ENCODE results near the gene HMX3. TPM values are rescaled to one million over a fixed set of nuclear protein-coding genes. Genes with fewer than 3 reads are reported as not detected.
A peak's percentile ranks its signal among the peaks of the same experiment; 100 is the strongest.

Gene HMX3
- polyA plus RNA-seq: not detected in 2 replicates
- polyA minus RNA-seq: not detected in 2 replicates

- Histone ChIP-seq H4K20me1 (ENCODE audit: insufficient read depth) (no peaks in the 10 kb centered on the region), H3K9me2 (ENCODE audit: insufficient read depth, low read length) (no peaks in the 10 kb centered on the region), H3K9ac (ENCODE audit: low read length) (no peak within 1 kb of the TSS), H3K4me3 (ENCODE audit: low read length) (peak within 1 kb of the TSS; percentile 50), H3K27me3 (ENCODE audit: insufficient read depth, low read depth, low read length) (peaks cover 100% of the 10 kb centered on the region), H2AFZ (ENCODE audit: low read depth, low read length) (no peak within 1 kb of the TSS), H3F3A (ENCODE audit: insufficient read depth, low read length, poor library complexity, severe bottlenecking) (no peaks in the 10 kb centered on the region), H3K27ac (ENCODE audit: low read length) (no peak within 1 kb of the TSS), H3K79me2 (replicated peaks; ENCODE audit: insufficient read depth, low read length) (no peaks in the 10 kb centered on the region), H3K36me3 (ENCODE audit: insufficient read depth, low read length) (no peaks in the 10 kb centered on the region), H3K9me3 (ENCODE audit: low read length) (no peaks in the 10 kb centered on the region), H3K4me2 (ENCODE audit: low read length) (no peak within 1 kb of the TSS)
- peak; percentile 36 for TF ChIP-seq POLR2AphosphoS5 (IDR thresholded peaks at IDR 0.05)
- TF ChIP-seq EZH2 (IDR thresholded peaks at IDR 0.05; ENCODE audit: borderline replicate concordance, insufficient read depth, low read length, poor library complexity, severe bottlenecking): no peak
Observed at GRCh38 chr10:123135415-123136141, at the start of gene HMX3. TSS of gene HMX3 (plus strand) at chr10:123135970. CDS start at chr10:123136051, 81 bp downstream.

DNA sequence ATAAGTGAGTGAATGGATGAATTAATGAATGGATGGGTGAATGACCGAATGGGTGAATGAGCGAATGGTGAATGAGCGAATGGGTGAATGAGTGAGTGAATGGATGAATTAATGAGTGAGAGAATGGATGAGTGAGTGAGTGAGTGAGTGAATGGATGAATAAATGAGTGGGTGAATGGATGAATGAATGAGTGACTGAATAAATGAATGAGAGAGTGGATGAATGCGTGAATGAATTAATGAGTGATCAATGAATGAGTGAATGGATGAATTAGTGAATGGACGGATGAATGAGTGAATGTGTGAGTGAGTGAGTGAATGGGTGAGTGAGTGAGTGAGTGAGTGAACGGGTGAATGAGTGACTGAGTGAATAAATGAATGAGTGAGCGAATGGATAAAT lies 49.5 kb upstream of the HMX3 start:
- H3K9me2 ChIP-seq (ENCODE audit: insufficient read depth, low read length): no peaks in the 10 kb centered on the region
- no peaks in the 10 kb centered on the region for H3F3A ChIP-seq (ENCODE audit: insufficient read depth, low read length, poor library complexity, severe bottlenecking)
- no peak overlapping the region for H3K4me3 ChIP-seq (ENCODE audit: low read length)
- no peaks in the 10 kb centered on the region for H3K36me3 ChIP-seq (ENCODE audit: insufficient read depth, low read length)
- no peak overlapping the region for H3K4me2 ChIP-seq (ENCODE audit: low read length)
- H3K79me2 ChIP-seq (replicated peaks; ENCODE audit: insufficient read depth, low read length): no peaks in the 10 kb centered on the region
- no peaks in the 10 kb centered on the region for H4K20me1 ChIP-seq (ENCODE audit: insufficient read depth)
- H2AFZ ChIP-seq (ENCODE audit: low read depth, low read length): no peak overlapping the region
- no peaks in the 10 kb centered on the region for H3K9me3 ChIP-seq (ENCODE audit: low read length)
- TF ChIP-seq EP300 (conservative IDR thresholded peaks at IDR 0.05; ENCODE audit: poor library complexity, severe bottlenecking) (no peak), TAF1 (IDR thresholded peaks at IDR 0.05; ENCODE audit: low read depth) (no peak), SMC3 (conservative IDR thresholded peaks at IDR 0.05; ENCODE audit: poor library complexity) (no peak), RAD21 (conservative IDR thresholded peaks at IDR 0.05) (no peak), POLR2AphosphoS5 (IDR thresholded peaks at IDR 0.05) (no peak), MXI1 (conservative IDR thresholded peaks at IDR 0.05; ENCODE audit: poor library complexity, severe bottlenecking) (no peak), EZH2 (IDR thresholded peaks at IDR 0.05; ENCODE audit: borderline replicate concordance, insufficient read depth, low read length, poor library complexity, severe bottlenecking) (no peak)
- TF ChIP-seq, protein P1, sequence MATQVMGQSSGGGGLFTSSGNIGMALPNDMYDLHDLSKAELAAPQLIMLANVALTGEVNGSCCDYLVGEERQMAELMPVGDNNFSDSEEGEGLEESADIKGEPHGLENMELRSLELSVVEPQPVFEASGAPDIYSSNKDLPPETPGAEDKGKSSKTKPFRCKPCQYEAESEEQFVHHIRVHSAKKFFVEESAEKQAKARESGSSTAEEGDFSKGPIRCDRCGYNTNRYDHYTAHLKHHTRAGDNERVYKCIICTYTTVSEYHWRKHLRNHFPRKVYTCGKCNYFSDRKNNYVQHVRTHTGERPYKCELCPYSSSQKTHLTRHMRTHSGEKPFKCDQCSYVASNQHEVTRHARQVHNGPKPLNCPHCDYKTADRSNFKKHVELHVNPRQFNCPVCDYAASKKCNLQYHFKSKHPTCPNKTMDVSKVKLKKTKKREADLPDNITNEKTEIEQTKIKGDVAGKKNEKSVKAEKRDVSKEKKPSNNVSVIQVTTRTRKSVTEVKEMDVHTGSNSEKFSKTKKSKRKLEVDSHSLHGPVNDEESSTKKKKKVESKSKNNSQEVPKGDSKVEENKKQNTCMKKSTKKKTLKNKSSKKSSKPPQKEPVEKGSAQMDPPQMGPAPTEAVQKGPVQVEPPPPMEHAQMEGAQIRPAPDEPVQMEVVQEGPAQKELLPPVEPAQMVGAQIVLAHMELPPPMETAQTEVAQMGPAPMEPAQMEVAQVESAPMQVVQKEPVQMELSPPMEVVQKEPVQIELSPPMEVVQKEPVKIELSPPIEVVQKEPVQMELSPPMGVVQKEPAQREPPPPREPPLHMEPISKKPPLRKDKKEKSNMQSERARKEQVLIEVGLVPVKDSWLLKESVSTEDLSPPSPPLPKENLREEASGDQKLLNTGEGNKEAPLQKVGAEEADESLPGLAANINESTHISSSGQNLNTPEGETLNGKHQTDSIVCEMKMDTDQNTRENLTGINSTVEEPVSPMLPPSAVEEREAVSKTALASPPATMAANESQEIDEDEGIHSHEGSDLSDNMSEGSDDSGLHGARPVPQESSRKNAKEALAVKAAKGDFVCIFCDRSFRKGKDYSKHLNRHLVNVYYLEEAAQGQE (IDR thresholded peaks at IDR 0.05; ENCODE audit: borderline replicate concordance): no peak
- TF ChIP-seq, protein P2, sequence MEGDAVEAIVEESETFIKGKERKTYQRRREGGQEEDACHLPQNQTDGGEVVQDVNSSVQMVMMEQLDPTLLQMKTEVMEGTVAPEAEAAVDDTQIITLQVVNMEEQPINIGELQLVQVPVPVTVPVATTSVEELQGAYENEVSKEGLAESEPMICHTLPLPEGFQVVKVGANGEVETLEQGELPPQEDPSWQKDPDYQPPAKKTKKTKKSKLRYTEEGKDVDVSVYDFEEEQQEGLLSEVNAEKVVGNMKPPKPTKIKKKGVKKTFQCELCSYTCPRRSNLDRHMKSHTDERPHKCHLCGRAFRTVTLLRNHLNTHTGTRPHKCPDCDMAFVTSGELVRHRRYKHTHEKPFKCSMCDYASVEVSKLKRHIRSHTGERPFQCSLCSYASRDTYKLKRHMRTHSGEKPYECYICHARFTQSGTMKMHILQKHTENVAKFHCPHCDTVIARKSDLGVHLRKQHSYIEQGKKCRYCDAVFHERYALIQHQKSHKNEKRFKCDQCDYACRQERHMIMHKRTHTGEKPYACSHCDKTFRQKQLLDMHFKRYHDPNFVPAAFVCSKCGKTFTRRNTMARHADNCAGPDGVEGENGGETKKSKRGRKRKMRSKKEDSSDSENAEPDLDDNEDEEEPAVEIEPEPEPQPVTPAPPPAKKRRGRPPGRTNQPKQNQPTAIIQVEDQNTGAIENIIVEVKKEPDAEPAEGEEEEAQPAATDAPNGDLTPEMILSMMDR (IDR thresholded peaks at IDR 0.05; ENCODE audit: poor library complexity, severe bottlenecking): no peak
- peaks cover 3% of the 10 kb centered on the region for H3K27me3 ChIP-seq (ENCODE audit: insufficient read depth, low read depth, low read length)
- H3K9ac ChIP-seq (ENCODE audit: low read length): no peak overlapping the region
- no peak overlapping the region for H3K27ac ChIP-seq (ENCODE audit: low read length)
